ENCODE data around the gene SHLD3.
"Not testable (repeated sequence)": the region's sequence is repeated elsewhere in the genome, so short reads cannot be mapped to it uniquely, and the experiment has no call there.

SHLD3 gene

GRCh38 chr5:65624571-65625555 lies at the start of gene SHLD3, which contains the start of gene TRAPPC13:
TSS of gene SHLD3 (plus strand) at chr5:65625027. CDS start at chr5:65629588, 4,561 bp downstream.
TSS of gene TRAPPC13 (plus strand) at chr5:65625027. CDS start at chr5:65625061, 34 bp downstream.
- peak; percentile 64 for DNase-seq

GRCh38 chr5:65577141-65577540 lies 47.7 kb upstream of the SHLD3 start:
- no peak for DNase-seq

- no peak for DNase-seq
Measured at GRCh38 chr5:65588694-65589093, 36.1 kb upstream of the SHLD3 start.

GRCh38 chr5:65601761-65602160 lies 23.1 kb upstream of the SHLD3 start:
- DNase-seq, result not testable (repeated sequence)

GRCh38 chr5:65611524-65611923 lies 13.3 kb upstream of the SHLD3 start:
- DNase-seq, result no peak

- no peak for DNase-seq
Measured at GRCh38 chr5:65612298-65612907, 12.4 kb upstream of the SHLD3 start.

GRCh38 chr5:65620021-65620420 lies 4.8 kb upstream of the SHLD3 start:
- DNase-seq, result no peak

- DNase-seq, result not testable (repeated sequence)
Measured at GRCh38 chr5:65621961-65622360, 2.9 kb upstream of the SHLD3 start.

GRCh38 chr5:65623482-65623881 lies 1.3 kb upstream of the SHLD3 start:
- DNase-seq, result no peak

GRCh38 chr5:65624025-65624570 lies 729 bp upstream of the SHLD3 start, which contains the start of gene TRIM23:
TSS of gene TRIM23 (minus strand) at chr5:65624333. CDS start at chr5:65624274, 59 bp downstream.
- peak; percentile 84 for DNase-seq

- no peak for DNase-seq
Measured at GRCh38 chr5:65625743-65626142, 916 bp downstream of the SHLD3 start.

- no peak for DNase-seq
Measured at GRCh38 chr5:65630981-65631380, 6.2 kb downstream of the SHLD3 start.

- DNase-seq, result no peak
Measured at GRCh38 chr5:65640240-65640639, 15.4 kb downstream of the SHLD3 start.

- no peak for DNase-seq
Measured at GRCh38 chr5:65646938-65647337, 22.1 kb downstream of the SHLD3 start.

- no peak for DNase-seq
Measured at GRCh38 chr5:65647941-65648340, 23.1 kb downstream of the SHLD3 start.

GRCh38 chr5:65651144-65651543 lies 26.3 kb downstream of the SHLD3 start:
- DNase-seq, result no peak

GRCh38 chr5:65654713-65655112 lies 29.9 kb downstream of the SHLD3 start:
- no peak for DNase-seq

- no peak for DNase-seq
Measured at GRCh38 chr5:65663804-65664521, 39.1 kb downstream of the SHLD3 start.

GRCh38 chr5:65668696-65669095 lies 43.9 kb downstream of the SHLD3 start:
- no peak for DNase-seq

- DNase-seq, result no peak
Measured at GRCh38 chr5:65672796-65673195, 48.0 kb downstream of the SHLD3 start.

GRCh38 chr5:65674749-65675148 lies 49.9 kb downstream of the SHLD3 start:
- DNase-seq, result no peak

GRCh38 chr5:65676056-65676455 lies 51.2 kb downstream of the SHLD3 start:
- not testable (repeated sequence) for DNase-seq

All from stimulated activated CD4-positive, alpha-beta T cell treated with anti-CD3 and anti-CD28 coated beads, Interleukin-12 subunit alpha, Interleukin-12 subunit beta, amount 100 ng/mL, for 4 hours (primary cell).